ENCODE results near the gene KYAT1. TPM values are rescaled to one million over a fixed set of nuclear protein-coding genes. Genes with fewer than 3 reads are reported as not detected.

Gene KYAT1
- total RNA-seq, 1 experiment from 2014 or later: 6.1 TPM

DNA sequence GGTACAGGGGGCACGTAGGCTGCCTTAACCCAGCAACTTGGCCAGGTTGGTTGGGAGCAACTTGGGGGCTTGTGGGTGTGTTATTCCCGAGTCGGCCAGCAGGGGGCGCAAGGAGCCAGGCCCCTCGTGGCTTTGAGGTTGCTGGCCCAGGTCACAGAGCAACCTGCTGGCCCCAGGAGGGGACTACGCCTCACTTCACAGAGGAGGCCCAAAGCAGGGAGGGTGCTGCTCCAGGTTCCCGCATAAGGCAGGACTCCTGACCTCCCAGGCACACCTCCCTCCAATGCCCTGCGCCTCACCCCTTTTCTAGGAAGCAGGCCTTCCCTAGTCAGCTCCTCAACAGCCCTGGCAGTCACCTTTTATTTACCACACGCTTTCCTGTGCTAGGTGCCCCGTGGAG, 18.1 kb downstream of the KYAT1 start:
- H3K27me3 ChIP-seq (ENCODE audit: control insufficient read depth, insufficient read depth, low read length): no peaks in the 10 kb centered on the region
- no peaks in the 10 kb centered on the region for H3K9me3 ChIP-seq (ENCODE audit: control insufficient read depth, insufficient read depth, low read depth, low read length)
- in situ Hi-C loops (cut with HindIII; ENCODE audit: low pct_unique_long_range_greater_than_20kb, low sequenced_read_pairs) (no loop called here), intact Hi-C loops (cut with micrococcal nuclease; ENCODE audit: unreplicated experiment) (loop anchor here (5.0 kb wide), 1 partner anchor 64 kb away; no protein-coding TSS in a partner anchor)
- no peaks in the 10 kb centered on the region for H3K36me3 ChIP-seq (ENCODE audit: control insufficient read depth, insufficient read depth, low read length)
- DNase-seq (ENCODE audit: low read depth, low spot score): no peak
- ChIA-PET POLR2A (no interaction called here), CTCF (interaction anchor here (0.6 to 2.7 kb wide), 6 partner anchors 16 to 70 kb away, joined by 3 to 8 read pairs (median 4); no protein-coding TSS in a partner anchor)
- BruUV-seq (replicated peaks): no TSS peak
- ATAC-seq: peak; percentile 92
- H3K4me1 ChIP-seq (ENCODE audit: control insufficient read depth, insufficient read depth, low read length): no peaks in the 10 kb centered on the region
- no peak for TF ChIP-seq POLR2AphosphoS5 (IDR thresholded peaks at IDR 0.05; ENCODE audit: low read depth, low read length)
- TF ChIP-seq, protein P1, sequence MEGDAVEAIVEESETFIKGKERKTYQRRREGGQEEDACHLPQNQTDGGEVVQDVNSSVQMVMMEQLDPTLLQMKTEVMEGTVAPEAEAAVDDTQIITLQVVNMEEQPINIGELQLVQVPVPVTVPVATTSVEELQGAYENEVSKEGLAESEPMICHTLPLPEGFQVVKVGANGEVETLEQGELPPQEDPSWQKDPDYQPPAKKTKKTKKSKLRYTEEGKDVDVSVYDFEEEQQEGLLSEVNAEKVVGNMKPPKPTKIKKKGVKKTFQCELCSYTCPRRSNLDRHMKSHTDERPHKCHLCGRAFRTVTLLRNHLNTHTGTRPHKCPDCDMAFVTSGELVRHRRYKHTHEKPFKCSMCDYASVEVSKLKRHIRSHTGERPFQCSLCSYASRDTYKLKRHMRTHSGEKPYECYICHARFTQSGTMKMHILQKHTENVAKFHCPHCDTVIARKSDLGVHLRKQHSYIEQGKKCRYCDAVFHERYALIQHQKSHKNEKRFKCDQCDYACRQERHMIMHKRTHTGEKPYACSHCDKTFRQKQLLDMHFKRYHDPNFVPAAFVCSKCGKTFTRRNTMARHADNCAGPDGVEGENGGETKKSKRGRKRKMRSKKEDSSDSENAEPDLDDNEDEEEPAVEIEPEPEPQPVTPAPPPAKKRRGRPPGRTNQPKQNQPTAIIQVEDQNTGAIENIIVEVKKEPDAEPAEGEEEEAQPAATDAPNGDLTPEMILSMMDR (IDR thresholded peaks at IDR 0.05): peak; percentile 92
- TF ChIP-seq, protein P2, sequence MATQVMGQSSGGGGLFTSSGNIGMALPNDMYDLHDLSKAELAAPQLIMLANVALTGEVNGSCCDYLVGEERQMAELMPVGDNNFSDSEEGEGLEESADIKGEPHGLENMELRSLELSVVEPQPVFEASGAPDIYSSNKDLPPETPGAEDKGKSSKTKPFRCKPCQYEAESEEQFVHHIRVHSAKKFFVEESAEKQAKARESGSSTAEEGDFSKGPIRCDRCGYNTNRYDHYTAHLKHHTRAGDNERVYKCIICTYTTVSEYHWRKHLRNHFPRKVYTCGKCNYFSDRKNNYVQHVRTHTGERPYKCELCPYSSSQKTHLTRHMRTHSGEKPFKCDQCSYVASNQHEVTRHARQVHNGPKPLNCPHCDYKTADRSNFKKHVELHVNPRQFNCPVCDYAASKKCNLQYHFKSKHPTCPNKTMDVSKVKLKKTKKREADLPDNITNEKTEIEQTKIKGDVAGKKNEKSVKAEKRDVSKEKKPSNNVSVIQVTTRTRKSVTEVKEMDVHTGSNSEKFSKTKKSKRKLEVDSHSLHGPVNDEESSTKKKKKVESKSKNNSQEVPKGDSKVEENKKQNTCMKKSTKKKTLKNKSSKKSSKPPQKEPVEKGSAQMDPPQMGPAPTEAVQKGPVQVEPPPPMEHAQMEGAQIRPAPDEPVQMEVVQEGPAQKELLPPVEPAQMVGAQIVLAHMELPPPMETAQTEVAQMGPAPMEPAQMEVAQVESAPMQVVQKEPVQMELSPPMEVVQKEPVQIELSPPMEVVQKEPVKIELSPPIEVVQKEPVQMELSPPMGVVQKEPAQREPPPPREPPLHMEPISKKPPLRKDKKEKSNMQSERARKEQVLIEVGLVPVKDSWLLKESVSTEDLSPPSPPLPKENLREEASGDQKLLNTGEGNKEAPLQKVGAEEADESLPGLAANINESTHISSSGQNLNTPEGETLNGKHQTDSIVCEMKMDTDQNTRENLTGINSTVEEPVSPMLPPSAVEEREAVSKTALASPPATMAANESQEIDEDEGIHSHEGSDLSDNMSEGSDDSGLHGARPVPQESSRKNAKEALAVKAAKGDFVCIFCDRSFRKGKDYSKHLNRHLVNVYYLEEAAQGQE (IDR thresholded peaks at IDR 0.05; ENCODE audit: insufficient read depth in 1 of 2, low read depth in 2 of 2, low read length in 1 of 2): no peak
- TF ChIP-seq TCF7L2 (IDR thresholded peaks at IDR 0.05; ENCODE audit: low read depth, low read length): no peak
- H3K4me3 ChIP-seq (ENCODE audit: low read depth in 2 of 2, low read length in 2 of 2): no peak overlapping the region
- H3K27ac ChIP-seq (ENCODE audit: low read length): no peak overlapping the region

DNA sequence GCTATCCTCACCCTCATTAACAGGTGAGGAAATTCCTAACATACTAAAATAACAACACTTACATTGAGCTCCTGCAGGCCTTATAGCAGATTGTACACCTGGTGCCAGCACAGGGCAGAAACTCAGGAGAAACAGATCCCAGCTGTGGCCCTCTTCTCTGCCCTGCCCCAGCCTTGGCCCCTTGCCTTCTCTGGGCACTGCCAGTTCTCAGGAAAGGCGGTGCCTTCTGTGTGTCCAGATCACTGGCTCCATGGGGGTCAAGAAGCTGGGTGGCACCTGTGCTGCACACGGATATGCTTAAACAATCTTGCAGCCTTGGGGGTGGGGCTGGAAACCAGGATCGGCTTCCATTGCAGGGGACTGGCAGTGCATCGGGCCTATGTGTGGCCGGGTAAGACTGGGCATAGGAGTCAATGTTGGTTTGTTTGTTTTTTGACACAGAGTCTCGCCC, 19.3 kb downstream of the KYAT1 start:
- in situ Hi-C loops (cut with HindIII; ENCODE audit: low pct_unique_long_range_greater_than_20kb, low sequenced_read_pairs): no loop called here
- ChIA-PET CTCF (interaction anchor here (2.7 kb wide), 1 partner anchor 17 kb away, joined by 8 read pairs; no protein-coding TSS in a partner anchor), POLR2A (no interaction called here)
- no peaks in the 10 kb centered on the region for H3K9me3 ChIP-seq (ENCODE audit: control insufficient read depth, insufficient read depth, low read depth, low read length)
- BruUV-seq (replicated peaks): no TSS peak
- no peak overlapping the region for H3K4me3 ChIP-seq (ENCODE audit: low read depth in 2 of 2, low read length in 2 of 2)
- H3K27ac ChIP-seq (ENCODE audit: low read length): no peak overlapping the region
- no peak for ATAC-seq
- no peaks in the 10 kb centered on the region for H3K4me1 ChIP-seq (ENCODE audit: control insufficient read depth, insufficient read depth, low read length)
- intact Hi-C loops (cut with micrococcal nuclease; ENCODE audit: unreplicated experiment): loop anchor here (5.0 kb wide), 1 partner anchor 65 kb away; no protein-coding TSS in a partner anchor
- H3K27me3 ChIP-seq (ENCODE audit: control insufficient read depth, insufficient read depth, low read length): no peaks in the 10 kb centered on the region
- TF ChIP-seq POLR2AphosphoS5 (IDR thresholded peaks at IDR 0.05; ENCODE audit: low read depth, low read length) (no peak), SIN3A (IDR thresholded peaks at IDR 0.05; ENCODE audit: borderline replicate concordance, insufficient read depth, low read depth, low read length) (no peak), TCF7L2 (IDR thresholded peaks at IDR 0.05; ENCODE audit: low read depth, low read length) (no peak)
- TF ChIP-seq, protein P2 (IDR thresholded peaks at IDR 0.05; ENCODE audit: insufficient read depth in 1 of 2, low read depth in 2 of 2, low read length in 1 of 2): no peak
- TF ChIP-seq, protein P1 (IDR thresholded peaks at IDR 0.05): no peak
- no peak for DNase-seq (ENCODE audit: low read depth, low spot score)
- H3K36me3 ChIP-seq (ENCODE audit: control insufficient read depth, insufficient read depth, low read length): no peaks in the 10 kb centered on the region
